VCaP (cell line): Measurements from ENCODE around the gene KYAT1.
A peak's percentile ranks its signal among the peaks of the same experiment; 100 is the strongest.
"Not testable (repeated sequence)": the region's sequence is repeated elsewhere in the genome, so short reads cannot be mapped to it uniquely, and the experiment has no call there.

Source experiments
- H3K27ac ChIP-seq: fragments of 450-650 bp; 2 replicates; pipeline ENCODE4 v1.5.1; 2017
- CTCF ChIP-seq: fragments of 450-650 bp; conservative IDR thresholded peaks from 2 replicates; pipeline ENCODE4 v1.5.1; 2017; ENCODE audit warnings: mild to moderate bottlenecking, moderate library complexity

Gene KYAT1

DNA sequence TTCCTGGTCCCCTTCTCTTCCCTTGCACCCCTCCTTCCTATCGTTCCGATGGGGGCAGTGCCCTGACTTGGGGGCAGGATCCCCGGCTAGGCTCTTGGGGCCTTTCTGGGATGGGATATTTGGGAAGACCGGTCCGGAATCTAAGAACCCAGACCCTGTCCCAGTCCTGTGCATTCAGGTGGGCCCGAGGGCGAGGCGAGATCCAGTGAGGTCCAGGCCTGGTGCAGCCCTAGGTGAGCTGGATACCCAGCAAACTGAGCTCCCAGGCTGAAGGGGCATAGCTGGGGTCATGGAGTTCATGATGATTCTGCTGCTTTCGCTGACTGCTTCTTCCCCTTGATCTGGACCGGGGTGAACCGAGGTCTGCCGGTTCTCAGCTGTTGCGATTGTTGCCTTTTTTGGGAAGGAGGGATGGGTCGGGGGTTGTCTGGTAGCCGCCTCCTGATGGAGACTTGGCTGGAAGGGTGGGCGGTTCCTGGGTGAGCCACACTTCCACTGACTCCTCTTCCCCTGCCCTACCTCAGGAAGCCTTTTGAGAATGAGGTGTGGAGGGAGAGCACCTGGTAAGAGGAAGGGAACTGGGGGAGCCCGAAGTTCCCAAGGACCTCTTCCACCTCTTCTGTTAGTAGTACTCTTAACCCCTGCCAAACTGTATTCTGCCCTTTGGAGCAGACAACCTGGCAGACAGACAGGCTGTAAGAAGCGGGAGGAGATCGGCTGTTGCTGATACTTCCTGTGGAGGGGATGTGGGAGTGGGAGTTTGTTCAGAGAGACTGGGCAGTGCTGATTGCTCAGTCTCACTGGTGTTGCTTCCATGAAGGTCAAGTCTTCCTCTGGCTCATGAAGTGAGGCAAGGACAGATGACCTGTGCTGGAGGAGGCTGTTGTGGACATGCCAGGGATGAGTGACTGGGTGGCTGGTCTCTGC, 1.2 kb upstream of the KYAT1 start:
- no peak for TF ChIP-seq CTCF
- H3K27ac ChIP-seq, result peak overlapping the region; percentile 91

- TF ChIP-seq CTCF, result no peak
- 0 out of 2 replicates have a peak overlapping the region, but pooled peaks have one; percentile 20 for H3K27ac ChIP-seq
These were observed 3.9 kb downstream of the KYAT1 start for GRCh38 chr9:128877852-128878251.

DNA sequence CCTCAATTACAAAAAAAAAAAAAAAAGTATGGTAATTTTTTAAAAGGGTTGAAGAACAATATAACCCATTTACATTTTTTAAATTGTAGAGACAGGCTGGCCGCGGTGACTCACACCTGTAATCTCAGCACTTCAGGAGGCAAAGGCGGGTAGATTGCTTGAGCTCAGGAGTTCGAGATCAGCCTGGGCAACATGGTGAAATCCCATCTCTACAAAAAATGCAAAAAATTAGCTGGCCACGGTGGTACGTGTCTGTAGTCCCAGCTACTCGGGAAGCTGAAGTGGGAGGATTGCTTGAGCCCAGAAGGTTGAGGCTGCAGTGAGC, 10.8 kb downstream of the KYAT1 start:
- not testable (repeated sequence) for H3K27ac ChIP-seq

- TF ChIP-seq CTCF, result no peak
- H3K27ac ChIP-seq, result no peak overlapping the region
These were observed 11.4 kb downstream of the KYAT1 start for GRCh38 chr9:128870128-128870940.

DNA sequence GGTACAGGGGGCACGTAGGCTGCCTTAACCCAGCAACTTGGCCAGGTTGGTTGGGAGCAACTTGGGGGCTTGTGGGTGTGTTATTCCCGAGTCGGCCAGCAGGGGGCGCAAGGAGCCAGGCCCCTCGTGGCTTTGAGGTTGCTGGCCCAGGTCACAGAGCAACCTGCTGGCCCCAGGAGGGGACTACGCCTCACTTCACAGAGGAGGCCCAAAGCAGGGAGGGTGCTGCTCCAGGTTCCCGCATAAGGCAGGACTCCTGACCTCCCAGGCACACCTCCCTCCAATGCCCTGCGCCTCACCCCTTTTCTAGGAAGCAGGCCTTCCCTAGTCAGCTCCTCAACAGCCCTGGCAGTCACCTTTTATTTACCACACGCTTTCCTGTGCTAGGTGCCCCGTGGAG, 18.1 kb downstream of the KYAT1 start:
- TF ChIP-seq CTCF, result peak; percentile 90
- H3K27ac ChIP-seq, result peak overlapping the region; percentile 56

DNA sequence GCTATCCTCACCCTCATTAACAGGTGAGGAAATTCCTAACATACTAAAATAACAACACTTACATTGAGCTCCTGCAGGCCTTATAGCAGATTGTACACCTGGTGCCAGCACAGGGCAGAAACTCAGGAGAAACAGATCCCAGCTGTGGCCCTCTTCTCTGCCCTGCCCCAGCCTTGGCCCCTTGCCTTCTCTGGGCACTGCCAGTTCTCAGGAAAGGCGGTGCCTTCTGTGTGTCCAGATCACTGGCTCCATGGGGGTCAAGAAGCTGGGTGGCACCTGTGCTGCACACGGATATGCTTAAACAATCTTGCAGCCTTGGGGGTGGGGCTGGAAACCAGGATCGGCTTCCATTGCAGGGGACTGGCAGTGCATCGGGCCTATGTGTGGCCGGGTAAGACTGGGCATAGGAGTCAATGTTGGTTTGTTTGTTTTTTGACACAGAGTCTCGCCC, 19.3 kb downstream of the KYAT1 start:
- no peak for TF ChIP-seq CTCF
- H3K27ac ChIP-seq, result peak overlapping the region; percentile 56

DNA sequence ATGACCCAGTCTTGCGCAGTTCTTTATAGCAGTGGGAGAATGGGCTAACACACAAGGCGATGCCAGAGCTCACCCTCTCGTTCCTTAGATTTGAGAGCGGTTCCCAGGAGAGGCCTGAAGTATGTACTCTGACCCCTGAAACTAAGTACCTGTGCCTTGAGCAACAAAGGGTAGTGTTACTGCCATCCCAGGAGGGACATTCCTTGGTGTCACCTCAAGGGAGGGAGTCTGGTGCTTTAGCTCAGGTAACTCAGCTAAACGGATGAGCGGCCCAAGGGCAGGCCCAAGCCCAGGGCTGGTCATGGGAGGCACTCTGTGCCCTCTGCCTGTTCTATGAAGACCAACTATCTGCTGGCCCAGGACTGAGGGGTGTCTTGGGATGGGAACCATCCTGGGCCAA, 20.2 kb downstream of the KYAT1 start:
- TF ChIP-seq CTCF, result no peak
- peak overlapping the region; percentile 56 for H3K27ac ChIP-seq
